HG03135 (cell line): ENCODE measurements around the gene GOLGA6L7.
"Not testable (repeated sequence)": the region's sequence is repeated elsewhere in the genome, so short reads cannot be mapped to it uniquely, and the experiment has no call there.

Source experiments
- ATAC-seq: cut with Tn5 transposase; IDR thresholded peaks from one replicate; pipeline ENCODE4 v1.9.1; 2021; ENCODE audit warnings: mild to moderate bottlenecking, moderate library complexity; ENCODE audit not compliant: unreplicated experiment

The GOLGA6L7 gene

DNA sequence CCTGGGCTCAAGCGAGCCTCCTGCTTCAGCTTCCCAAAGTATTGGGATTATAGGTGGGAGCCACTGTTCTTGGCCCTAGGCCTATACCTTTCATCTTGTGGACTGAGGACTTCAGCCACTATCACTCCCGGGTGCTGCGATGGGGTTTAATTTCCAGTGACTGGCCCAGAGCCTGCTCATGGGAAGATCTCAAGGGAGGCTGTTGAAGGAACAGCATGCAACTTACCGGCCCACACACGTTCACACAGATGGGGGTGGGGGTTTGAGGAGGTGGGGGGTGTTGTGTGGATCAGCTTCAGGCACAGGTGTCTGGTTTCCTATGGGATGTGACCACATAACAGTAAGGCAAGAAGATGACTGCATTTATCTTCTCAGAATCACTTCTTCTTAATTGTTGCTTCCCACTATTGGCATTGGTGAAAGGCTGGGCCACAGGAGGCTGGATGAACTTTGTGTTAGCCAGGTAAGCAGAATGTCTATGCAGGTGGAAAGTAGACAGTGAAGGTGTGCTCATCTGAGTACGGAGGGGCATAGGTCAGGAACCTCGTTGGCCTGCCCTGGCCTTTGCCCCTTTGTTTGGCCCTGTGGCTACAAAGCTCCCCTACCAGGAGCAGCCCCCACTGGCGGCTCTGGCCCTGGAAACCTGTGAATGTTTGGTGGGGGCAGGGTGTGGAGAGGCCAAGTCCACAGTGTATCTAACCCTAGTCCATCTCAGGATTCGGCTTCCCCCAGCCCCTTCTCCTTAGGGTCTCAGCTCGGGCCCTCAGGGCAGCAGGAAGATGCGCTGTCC lies 35.9 kb upstream of the GOLGA6L7 start:
- no peak for ATAC-seq

DNA sequence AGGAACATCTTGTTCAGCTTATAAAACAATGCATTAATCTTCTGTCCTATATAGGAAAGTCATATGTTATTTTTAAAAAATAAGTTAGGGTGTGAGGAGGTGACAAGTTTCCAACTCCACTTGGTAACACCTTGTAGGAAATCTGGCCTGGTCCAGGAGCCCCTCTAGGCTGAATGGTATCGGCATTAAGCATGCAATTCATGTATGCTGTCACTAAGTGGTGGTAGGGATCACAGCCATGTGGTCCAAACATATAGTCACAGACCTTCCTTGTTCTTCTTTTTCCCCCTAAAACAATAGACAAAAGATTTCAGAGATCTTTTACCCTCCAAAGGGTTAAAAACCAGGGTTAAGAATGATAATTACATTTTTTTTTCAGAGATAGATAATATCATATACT lies 33.2 kb upstream of the GOLGA6L7 start:
- no peak for ATAC-seq

DNA sequence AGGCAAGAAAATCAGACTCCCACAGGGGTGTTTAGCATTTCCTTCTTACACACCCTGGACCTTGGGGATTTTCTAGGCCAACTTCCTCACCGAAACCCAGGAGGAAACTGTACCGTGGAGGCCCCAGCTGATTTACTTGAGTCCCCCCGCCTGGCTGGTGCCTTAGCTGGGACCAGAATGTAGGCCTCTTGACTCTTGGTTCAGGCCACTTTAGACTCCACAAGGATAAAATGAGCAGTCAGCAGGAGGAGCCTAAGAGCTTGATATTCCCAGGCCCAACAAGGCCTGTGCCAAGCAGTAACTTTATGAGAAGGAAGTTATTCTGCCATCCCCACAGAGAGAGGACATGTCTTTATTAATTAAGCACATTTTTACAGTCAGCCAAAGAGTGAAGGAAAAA lies 32.7 kb upstream of the GOLGA6L7 start:
- no peak for ATAC-seq

DNA sequence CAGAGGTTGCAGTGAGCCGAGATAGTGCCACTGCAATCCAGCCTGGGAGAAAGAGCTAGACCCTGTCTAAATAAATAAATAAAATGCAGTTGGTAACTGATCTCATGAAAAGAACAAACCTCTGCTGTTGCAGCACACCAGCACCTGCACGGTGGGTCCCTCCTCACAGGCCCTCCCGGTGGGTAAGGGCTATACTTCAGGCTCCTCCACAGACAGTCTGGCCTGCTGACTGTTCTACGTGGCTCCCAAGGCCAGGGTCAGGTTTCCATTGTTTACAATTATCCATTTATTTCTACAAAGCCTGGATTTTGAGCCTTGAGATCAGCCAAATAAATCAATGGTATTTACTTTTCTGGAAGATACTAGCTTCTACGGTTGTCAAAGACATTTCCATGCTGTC lies 32.2 kb upstream of the GOLGA6L7 start:
- no peak for ATAC-seq

DNA sequence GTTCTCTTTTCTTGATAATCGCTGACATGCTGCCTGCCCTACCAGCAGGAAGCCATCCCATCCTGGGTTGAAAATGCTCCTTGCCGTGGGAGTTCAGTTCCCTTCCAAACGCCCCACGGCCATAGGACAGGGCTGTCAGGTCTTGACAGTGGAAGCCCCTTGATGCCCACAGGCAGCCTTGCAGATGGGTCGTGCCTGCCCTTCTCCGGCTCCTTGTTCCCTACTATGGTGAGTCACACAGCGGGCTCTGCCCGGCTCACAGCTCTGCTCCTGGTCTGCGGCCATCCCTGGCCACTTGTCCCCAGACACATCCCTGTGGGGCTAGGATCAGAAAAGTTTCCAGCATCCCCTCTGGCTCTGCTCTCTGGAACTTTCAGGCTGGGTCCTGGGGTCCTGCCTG lies 31.1 kb upstream of the GOLGA6L7 start:
- ATAC-seq, result no peak

DNA sequence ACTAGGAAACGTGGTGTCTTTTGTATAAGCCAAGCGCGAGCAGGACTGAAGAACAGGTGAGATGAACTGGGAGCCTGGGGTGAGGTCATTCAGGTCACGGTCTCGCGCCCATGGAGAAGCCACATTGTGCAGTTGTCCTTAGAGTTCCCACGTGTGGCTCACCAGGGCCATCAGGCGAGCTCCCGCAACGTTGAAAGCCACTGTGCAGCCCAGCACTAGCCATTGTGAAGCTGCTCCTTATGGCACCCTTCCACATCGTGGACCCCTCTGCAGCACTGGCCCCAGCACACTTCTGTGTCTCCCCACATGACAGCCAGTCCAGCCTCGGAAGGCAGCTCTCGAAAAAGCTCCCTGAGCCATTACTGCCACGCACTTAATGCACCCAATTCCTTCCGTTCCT lies 29.8 kb upstream of the GOLGA6L7 start:
- ATAC-seq, result no peak

DNA sequence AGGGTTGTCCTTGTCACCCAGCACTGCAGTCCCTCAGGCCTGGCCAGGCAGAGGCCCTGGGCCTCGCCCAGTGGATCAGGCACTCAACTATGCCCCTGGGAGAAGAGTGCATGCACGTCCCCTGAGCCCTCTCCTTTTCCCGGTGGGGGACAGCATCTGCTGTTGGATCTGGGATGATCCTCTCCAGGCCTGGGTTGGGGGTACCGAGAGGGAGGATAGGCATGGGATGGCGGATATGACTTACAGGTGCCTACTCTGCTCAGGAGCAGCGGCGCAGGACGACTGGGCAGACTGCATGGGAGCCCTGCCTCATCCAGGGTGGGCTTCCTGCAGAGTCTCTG lies 28.4 kb upstream of the GOLGA6L7 start:
- no peak for ATAC-seq

DNA sequence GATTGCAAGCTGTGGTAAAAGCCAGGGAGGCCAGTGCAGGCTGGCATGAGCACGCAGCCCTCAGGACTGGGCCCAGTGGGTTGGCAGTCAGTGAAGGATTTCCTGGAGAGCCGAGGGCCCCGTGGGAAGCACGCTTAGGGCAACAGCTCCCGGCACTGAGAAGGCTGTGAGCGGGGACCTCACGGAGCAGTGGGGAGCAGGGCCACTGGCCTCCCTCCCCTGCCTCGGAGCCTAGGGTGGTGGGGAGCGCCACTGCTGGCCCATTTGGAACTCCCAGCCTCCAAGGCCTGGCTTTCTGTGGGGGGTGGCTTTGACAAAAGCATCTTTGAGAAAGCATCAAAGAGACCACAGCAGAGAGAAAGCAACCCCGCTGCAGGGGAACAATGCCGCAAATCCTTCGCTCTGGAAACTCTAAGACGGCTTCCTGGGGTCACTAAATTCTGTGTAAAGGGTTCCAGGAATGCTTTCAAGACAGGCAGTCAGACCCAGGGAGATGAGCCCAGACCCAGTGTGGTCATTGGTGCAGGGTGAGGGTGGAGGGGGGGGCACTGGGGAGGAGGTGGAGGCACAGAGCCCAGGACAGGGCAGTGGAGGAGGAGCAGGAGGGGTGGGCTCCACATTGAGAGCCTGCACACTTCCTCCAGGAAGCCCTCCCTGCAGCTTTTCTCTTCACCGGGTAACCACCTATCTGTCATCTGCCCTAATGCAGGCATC lies 27.8 kb upstream of the GOLGA6L7 start:
- no peak for ATAC-seq

DNA sequence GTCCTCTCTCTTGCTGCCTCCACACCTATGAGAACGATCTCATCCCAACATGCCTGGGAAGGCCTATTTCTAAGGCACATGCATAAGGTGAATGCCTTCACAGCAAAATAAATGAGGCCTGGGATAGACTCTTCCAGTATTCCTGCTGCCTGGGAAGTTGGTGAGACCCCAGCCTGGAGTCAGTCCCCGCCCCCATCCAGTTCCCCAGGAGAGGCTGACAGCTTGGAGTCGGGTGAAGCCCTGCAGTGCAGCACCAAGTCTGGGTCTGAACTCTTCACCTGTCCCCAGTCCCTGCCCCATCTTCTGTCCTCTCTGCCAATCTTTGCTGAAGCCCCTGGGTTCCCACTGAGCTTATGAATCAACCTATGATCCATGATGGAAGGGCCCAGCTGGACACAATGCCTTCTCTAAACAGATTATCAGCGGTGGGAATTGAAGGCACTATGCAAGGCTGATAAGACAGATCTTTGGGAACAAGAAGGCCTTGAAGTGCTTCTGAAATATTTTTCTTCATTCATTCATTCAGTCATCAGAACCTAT lies 27.1 kb upstream of the GOLGA6L7 start:
- no peak for ATAC-seq

DNA sequence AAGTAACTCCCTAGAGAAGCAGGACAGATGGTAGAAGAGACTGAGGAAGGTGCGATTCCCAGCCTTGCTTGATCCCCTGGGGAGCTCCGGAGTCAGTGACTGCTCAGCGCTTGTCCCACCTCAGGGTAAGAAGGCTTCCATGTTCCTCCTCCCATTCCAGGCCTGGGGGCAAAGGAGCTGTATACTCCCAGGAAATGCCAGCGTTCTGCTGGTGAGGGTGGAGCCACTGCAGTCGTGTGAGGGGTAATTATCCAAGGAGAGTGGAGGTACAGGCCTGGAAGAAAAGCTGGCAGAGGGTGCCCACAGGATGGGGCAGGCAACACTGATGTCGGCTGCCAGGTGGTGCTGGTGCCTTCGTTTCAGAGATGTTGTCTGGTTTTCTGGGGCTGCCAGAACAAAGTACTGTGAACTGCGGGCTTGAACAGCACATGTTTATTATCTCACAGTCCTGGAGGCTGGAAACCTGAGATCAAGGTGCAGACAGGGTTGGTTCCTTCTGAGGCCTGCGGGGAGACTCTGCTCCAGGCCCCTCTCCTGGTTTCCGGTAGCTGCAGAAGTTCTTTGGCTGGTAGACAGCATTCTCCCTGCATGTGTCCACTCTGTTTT lies 25.2 kb upstream of the GOLGA6L7 start:
- ATAC-seq, result no peak

DNA sequence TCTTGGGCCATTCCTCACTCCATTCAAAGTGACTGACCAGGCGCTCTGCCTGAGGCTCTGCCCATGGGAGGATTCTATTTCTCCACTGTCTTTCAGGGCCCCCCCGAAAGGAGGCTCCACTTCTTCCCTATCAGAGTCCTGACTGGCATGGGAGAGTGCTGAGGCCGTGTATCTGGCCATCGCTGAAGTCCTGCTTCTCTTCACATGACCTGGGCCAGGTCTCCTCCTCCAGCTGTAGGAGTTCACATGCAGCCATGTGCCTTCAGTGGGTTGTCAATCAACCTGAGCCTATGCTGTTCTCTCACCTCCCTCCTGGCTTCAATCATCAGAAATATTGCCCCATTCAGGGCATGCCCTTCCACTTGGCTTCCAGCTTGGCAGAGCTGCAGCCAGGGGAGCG lies 24.6 kb upstream of the GOLGA6L7 start:
- no peak for ATAC-seq

DNA sequence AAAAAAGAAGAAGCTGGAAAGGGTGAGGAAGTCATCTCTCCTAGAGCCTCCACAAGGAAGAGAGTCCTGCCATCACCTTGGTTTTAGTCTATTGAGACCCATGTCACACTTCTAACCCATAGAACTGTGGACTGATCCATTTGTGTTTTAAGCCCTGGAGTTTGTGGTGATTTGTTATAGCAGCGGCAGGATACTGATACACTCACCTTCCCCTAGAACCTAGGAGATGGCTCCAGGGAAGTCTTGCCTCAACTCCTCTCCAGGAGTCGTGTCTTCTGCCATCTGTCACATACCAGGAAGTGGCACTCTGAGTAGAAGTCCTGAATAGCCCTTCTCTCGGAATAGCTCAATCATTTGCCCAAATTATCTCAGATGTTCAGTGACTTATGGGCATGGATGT lies 22.7 kb upstream of the GOLGA6L7 start:
- no peak for ATAC-seq

DNA sequence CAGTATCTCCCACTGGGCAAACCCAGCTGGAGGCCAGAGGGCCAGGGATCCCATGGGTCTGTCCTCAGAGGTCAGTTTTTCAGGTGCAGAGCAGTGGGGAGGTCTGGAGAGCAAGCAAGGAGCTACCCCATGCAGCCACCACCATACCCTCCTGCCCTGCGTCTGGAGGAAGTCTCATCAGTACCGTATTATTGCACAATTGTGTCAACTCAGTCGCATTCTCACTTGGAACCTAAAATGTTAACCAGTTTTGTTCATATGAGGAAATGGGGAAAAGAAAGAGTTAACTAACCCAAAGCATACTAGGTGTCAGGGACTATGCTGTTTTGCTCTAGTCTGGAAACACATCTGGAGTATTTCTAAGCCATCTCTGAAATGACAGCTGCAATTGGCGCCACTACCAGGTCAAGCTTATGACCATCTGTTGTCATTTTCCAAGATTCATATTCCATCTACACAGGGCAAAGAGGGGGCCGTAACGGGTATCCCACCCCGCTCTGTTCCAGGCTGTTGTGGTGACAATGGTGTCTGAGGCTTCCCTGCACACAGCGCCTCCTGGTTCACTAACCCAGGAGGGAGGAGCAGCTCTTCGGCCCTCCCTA lies 20.4 kb upstream of the GOLGA6L7 start:
- no peak for ATAC-seq

DNA sequence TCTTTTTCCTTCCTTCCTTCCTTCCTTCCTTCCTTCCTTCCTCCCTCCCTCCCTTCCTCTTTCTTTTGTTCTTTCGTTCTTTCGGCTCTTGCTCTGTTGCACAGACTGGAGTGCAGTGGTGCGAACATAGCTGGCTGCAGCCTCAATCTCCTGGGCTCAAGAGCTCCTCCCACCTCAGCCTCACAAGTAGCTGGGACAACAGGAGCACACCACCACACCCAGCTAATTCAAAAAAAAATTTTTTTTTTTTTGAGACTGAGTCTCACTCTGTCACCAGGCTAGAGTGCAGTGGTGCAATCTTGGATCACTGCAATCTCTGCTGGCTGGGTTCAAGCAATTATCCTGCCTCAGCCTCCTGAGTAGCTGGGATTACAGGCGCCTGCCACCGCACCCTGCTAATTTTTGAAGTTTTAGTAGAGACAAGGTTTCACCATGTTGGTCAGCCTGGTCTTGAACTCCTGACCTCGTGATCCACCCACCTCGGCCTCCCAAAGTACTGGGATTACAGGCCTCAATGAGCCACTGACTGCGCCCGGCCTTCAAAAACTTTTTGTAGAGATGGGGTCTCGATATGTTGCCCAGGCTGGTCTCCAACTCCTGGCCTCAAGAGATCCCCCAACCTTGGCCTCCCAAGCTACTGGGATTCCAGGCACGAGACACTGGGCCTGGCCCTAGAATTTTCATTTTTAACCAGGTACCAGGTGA lies 13.3 kb upstream of the GOLGA6L7 start:
- ATAC-seq, result not testable (repeated sequence)

DNA sequence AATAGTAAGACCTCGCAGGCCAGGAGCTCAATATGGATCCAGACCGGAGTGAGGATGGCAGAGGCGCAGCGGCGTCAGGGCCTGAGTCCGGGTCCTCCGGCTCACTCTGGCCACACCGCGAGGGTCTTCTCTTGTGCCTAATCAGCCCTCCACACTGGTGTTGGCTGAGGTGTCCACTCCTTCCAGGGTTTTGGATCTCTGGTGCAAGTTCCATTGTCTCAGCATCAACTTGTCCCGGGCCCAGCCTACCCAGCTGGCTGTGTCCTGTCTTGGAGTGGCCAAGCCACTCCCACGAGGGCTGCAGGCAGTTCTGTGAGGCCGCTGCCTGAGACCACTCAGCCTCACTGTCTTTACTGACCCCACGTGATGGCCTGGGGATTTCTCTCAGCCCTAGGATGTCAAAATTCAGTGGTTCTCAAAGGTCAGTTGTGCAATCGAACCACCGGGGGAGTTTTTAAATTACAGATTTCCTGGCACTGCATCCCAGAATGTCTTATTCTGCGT lies 12.6 kb upstream of the GOLGA6L7 start:
- no peak for ATAC-seq

DNA sequence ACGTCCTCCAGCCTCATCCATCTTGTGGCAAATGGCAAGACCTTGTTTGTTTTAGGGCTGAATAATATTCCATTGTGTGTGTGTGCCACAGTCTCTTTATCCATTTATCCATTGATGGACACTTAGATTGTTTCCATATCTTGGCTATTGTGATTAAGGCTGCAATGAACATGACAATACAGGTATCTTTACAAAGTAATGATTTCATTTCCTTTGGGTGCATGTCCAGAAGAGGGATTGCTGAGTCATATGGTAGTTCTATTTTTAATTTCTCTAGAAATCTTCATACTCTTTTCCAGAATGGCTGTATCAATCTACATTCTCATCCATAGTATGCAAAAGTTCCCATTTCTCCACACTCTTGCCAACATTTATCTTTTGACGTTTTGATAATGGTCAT lies 6.1 kb upstream of the GOLGA6L7 start:
- ATAC-seq, result not testable (repeated sequence)

DNA sequence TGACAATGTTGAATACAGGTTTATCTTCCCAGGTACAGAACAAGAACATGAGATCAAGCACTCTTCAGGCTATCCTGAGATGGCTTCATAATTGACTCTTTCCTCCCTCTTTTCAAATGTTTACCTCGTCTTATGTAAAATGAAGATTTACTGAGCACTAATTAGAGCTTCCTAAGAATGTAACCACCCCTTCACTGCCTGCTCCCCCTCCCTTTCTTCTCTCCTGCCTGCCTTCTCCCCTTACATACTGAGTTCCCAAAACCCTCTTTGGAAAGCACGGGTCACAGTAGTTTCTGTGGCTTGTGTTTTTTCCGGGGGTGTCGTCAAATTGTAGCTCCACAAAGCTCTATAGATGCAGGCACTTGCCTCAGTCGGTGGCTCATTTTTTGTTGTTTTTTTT lies 5.2 kb upstream of the GOLGA6L7 start:
- not testable (repeated sequence) for ATAC-seq

DNA sequence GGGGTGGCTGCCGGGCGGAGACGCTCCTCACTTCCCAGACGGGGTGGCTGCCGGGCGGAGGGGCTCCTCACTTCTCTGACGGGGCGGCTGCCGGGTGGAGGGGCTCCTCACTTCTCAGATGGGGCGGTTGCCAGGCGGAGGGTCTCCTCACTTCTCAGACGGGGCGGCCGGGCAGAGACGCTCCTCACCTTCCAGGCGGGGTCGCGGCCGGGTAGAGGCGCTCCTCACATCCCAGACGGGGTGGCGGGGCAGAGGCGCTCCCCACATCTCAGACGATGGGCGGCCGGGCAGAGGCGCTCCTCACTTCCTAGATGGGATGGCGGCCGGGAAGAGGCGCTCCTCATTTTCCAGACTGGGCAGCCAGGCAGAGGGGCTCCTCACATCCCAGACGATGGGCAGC lies 1.3 kb upstream of the GOLGA6L7 start:
- ATAC-seq, result not testable (repeated sequence)

DNA sequence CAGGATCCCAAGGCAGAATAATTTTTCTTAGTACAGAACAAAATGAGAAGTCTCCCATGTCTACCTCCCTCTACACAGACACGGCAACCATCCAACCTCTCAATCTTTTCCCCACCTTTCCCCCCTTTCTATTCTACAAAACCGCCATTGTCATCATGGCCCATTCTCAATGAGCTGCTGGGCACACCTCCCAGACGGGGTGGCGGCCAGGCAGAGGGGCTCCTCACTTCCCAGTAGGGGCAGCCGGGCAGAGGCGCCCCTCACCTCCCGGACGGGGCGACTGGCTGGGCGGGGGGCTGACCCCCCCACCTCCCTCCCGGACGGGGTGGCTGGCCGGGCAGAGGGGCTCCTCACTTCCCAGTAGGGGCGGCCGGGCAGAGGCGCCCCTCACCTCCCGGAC lies 827 bp upstream of the GOLGA6L7 start:
- not testable (repeated sequence) for ATAC-seq

DNA sequence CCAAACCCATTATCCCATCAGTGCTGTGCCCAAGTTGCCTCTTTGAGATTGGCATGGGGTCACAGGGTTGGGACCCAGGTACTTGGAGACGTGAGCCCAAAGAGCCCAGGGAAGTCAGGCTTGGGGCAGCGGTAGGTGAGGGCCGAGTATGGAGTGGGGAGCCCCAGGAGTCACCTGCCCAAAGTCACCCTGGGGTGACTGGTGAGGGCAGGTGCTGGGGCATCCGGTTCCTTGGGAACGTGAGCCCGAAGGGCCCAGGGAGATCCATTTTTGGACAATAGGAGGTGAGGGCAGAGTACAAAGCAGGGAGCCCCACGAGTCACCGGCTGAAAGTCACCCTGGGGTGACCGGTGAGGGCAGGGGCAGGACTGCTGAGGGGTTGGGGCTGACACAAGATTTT lies 485 bp downstream of the GOLGA6L7 start:
- ATAC-seq, result not testable (repeated sequence)

DNA sequence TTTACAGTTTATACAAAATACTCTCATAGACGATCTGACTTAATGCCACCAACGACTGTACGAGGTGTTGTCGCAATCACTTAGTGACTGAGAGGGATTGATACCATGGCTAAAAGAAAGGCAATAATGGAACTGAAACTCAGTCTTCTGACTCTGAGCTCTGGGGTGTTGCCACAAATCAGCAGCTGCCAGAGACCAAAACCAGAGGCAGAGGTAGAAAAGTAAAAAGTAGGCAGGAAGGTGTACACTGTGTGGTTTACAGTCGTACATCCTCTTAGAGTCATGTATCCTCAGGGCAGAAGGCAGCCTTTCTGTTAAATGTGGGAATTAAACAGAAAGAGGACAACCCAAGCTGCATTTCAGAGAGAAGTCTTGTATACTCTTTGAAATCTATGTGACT lies 1.2 kb downstream of the GOLGA6L7 start:
- not testable (repeated sequence) for ATAC-seq
